ENCODE results near the gene EBI3. TPM values are rescaled to one million over a fixed set of nuclear protein-coding genes. Genes with fewer than 3 reads are reported as not detected.
A peak's percentile ranks its signal among the peaks of the same experiment; 100 is the strongest.

Gene EBI3
- total and polyA plus RNA-seq, 2 of the 13 experiments (the other 11 are each of a cell fraction or from before 2014, with no cell fraction given): 3.4 TPM; not detected in 1

- TF ChIP-seq, protein P1, sequence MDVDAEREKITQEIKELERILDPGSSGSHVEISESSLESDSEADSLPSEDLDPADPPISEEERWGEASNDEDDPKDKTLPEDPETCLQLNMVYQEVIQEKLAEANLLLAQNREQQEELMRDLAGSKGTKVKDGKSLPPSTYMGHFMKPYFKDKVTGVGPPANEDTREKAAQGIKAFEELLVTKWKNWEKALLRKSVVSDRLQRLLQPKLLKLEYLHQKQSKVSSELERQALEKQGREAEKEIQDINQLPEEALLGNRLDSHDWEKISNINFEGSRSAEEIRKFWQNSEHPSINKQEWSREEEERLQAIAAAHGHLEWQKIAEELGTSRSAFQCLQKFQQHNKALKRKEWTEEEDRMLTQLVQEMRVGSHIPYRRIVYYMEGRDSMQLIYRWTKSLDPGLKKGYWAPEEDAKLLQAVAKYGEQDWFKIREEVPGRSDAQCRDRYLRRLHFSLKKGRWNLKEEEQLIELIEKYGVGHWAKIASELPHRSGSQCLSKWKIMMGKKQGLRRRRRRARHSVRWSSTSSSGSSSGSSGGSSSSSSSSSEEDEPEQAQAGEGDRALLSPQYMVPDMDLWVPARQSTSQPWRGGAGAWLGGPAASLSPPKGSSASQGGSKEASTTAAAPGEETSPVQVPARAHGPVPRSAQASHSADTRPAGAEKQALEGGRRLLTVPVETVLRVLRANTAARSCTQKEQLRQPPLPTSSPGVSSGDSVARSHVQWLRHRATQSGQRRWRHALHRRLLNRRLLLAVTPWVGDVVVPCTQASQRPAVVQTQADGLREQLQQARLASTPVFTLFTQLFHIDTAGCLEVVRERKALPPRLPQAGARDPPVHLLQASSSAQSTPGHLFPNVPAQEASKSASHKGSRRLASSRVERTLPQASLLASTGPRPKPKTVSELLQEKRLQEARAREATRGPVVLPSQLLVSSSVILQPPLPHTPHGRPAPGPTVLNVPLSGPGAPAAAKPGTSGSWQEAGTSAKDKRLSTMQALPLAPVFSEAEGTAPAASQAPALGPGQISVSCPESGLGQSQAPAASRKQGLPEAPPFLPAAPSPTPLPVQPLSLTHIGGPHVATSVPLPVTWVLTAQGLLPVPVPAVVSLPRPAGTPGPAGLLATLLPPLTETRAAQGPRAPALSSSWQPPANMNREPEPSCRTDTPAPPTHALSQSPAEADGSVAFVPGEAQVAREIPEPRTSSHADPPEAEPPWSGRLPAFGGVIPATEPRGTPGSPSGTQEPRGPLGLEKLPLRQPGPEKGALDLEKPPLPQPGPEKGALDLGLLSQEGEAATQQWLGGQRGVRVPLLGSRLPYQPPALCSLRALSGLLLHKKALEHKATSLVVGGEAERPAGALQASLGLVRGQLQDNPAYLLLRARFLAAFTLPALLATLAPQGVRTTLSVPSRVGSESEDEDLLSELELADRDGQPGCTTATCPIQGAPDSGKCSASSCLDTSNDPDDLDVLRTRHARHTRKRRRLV (CRISPR knock-in tag; IDR thresholded peaks at IDR 0.05): no peak
- TF ChIP-seq ZNF788 (CRISPR knock-in tag; IDR thresholded peaks at IDR 0.05; ENCODE audit: borderline replicate concordance) (peak; percentile 19; the same call in 1 of the 2 replicates), ZBTB42 (CRISPR knock-in tag; IDR thresholded peaks at IDR 0.05) (no peak), GFI1 (CRISPR knock-in tag; IDR thresholded peaks at IDR 0.05; ENCODE audit: borderline replicate concordance) (peak; percentile 32; the same call in 1 of the 2 replicates), ZNF333 (CRISPR knock-in tag; IDR thresholded peaks at IDR 0.05; ENCODE audit: borderline replicate concordance) (no peak), KAT8 (CRISPR knock-in tag; IDR thresholded peaks at IDR 0.05) (peak; percentile 53), SNAPC2 (CRISPR knock-in tag; IDR thresholded peaks at IDR 0.05) (no peak), HNRNPH1 (optimal IDR thresholded peaks at IDR 0.05; ENCODE audit: low read depth, low read length) (no peak), RCOR2 (CRISPR knock-in tag; IDR thresholded peaks at IDR 0.05) (0 out of 2 replicates have a peak, but pooled peaks have one; percentile 13), PAXIP1 (CRISPR knock-in tag; conservative IDR thresholded peaks at IDR 0.05) (peak; percentile 57), DNMT3B (CRISPR knock-in tag; conservative IDR thresholded peaks at IDR 0.05) (no peak), WIZ (CRISPR knock-in tag; IDR thresholded peaks at IDR 0.05) (no peak)
- TF ChIP-seq, protein P2, sequence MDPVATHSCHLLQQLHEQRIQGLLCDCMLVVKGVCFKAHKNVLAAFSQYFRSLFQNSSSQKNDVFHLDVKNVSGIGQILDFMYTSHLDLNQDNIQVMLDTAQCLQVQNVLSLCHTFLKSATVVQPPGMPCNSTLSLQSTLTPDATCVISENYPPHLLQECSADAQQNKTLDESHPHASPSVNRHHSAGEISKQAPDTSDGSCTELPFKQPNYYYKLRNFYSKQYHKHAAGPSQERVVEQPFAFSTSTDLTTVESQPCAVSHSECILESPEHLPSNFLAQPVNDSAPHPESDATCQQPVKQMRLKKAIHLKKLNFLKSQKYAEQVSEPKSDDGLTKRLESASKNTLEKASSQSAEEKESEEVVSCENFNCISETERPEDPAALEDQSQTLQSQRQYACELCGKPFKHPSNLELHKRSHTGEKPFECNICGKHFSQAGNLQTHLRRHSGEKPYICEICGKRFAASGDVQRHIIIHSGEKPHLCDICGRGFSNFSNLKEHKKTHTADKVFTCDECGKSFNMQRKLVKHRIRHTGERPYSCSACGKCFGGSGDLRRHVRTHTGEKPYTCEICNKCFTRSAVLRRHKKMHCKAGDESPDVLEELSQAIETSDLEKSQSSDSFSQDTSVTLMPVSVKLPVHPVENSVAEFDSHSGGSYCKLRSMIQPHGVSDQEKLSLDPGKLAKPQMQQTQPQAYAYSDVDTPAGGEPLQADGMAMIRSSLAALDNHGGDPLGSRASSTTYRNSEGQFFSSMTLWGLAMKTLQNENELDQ (CRISPR knock-in tag; IDR thresholded peaks at IDR 0.05; ENCODE audit: borderline replicate concordance): no peak
Measured at GRCh38 chr19:4284176-4284958, 55.0 kb downstream of the EBI3 start (continued).
